IMR-90 (cell line): ENCODE measurements around the gene SLC22A31.

Source experiments
- BHLHE40 ChIP-seq: fragments of 150-350 bp; IDR thresholded peaks from 2 replicates; pipeline ENCODE4 v1.6.1; 2016; ENCODE audit warnings: mild to moderate bottlenecking, low read depth, low read length
- CEBPB ChIP-seq: IDR thresholded peaks from 2 replicates; pipeline ENCODE4 v1.6.1; 2012; ENCODE audit warnings: low read depth, low read length, improper control_type of control experiment
- CHD1 ChIP-seq: IDR thresholded peaks from 2 replicates; pipeline ENCODE4 v1.6.1; 2012; ENCODE audit warnings: low read depth, low read length, improper control_type of control experiment
- RFX5 ChIP-seq: IDR thresholded peaks from 2 replicates; pipeline ENCODE4 v1.8.0; 2012; ENCODE audit warnings: low read depth, mild to moderate bottlenecking, low read length, moderate library complexity
- SMC3 ChIP-seq: fragments of 150-350 bp; IDR thresholded peaks from 2 replicates; pipeline ENCODE4 v1.6.1; 2016; ENCODE audit warnings: low read depth, mild to moderate bottlenecking, antibody characterized with exemption, low read length, moderate library complexity
- TF ChIP-seq, protein P1 (sequence below): conservative IDR thresholded peaks from 2 replicates; pipeline ENCODE4 v1.5.1; 2012; ENCODE audit warnings: mild to moderate bottlenecking, low read depth, low read length, improper control_type of control experiment
- TF ChIP-seq, protein P2 (sequence below): fragments of 150-350 bp; IDR thresholded peaks from 2 replicates; pipeline ENCODE4 v1.6.1; 2017; ENCODE audit warnings: mild to moderate bottlenecking, antibody characterized with exemption, low read length, low read depth

DNA sequence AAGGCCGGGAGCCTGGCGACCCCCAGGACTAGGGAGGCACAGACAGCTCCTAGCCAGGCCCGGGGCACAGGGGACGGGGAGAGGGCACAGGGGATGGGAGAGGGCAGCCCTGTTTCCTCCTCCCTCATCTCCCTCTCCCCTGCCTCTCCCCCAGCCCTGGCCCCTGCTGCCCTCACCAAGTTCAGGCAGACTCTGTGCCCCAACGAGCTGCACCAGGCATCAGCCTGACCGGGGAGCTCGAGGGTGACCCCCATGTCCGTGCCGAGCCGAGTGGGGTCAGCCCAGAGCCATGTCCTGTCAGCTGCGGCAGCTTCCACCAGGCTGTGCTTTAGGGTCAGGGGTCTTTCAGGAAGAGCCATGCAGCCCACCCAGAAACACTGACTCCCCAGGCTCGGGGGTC lies 22.8 kb downstream of the SLC22A31 start:
- TF ChIP-seq SMC3 (no peak), RFX5 (no peak), BHLHE40 (no peak), CEBPB (no peak), CHD1 (no peak)
- TF ChIP-seq, protein P1, sequence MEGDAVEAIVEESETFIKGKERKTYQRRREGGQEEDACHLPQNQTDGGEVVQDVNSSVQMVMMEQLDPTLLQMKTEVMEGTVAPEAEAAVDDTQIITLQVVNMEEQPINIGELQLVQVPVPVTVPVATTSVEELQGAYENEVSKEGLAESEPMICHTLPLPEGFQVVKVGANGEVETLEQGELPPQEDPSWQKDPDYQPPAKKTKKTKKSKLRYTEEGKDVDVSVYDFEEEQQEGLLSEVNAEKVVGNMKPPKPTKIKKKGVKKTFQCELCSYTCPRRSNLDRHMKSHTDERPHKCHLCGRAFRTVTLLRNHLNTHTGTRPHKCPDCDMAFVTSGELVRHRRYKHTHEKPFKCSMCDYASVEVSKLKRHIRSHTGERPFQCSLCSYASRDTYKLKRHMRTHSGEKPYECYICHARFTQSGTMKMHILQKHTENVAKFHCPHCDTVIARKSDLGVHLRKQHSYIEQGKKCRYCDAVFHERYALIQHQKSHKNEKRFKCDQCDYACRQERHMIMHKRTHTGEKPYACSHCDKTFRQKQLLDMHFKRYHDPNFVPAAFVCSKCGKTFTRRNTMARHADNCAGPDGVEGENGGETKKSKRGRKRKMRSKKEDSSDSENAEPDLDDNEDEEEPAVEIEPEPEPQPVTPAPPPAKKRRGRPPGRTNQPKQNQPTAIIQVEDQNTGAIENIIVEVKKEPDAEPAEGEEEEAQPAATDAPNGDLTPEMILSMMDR = no peak
- TF ChIP-seq, protein P2, sequence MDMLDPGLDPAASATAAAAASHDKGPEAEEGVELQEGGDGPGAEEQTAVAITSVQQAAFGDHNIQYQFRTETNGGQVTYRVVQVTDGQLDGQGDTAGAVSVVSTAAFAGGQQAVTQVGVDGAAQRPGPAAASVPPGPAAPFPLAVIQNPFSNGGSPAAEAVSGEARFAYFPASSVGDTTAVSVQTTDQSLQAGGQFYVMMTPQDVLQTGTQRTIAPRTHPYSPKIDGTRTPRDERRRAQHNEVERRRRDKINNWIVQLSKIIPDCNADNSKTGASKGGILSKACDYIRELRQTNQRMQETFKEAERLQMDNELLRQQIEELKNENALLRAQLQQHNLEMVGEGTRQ = no peak
